Tibial nerve (tissue), 4 donors: ENCODE data around the gene PVRIG. TPM values are rescaled to one million over a fixed set of nuclear protein-coding genes. Genes with fewer than 3 reads are reported as not detected.
"Not testable (repeated sequence)": the region's sequence is repeated elsewhere in the genome, so short reads cannot be mapped to it uniquely, and the experiment has no call there.

Experiments used
- DNase-seq, 2 donors: peaks; one replicate each; pipeline ENCODE4 v3.0.0-alpha.2; 2019; ENCODE audit warnings: low spot score in 2 of 2
- H3K27ac ChIP-seq, 4 donors: fragments of 200-600 bp; sonication (generic) in 3 of 4; one replicate each; pipeline ENCODE4 v1.5.1; 2017 to 2019; ENCODE audit warnings: mild to moderate bottlenecking in 1 of 4
- H3K27me3 ChIP-seq, 2 donors: fragments of 200-600 bp; sonication (generic) in 1 of 2; one replicate each; pipeline versions ENCODE4 v1.5.1 to v1.6.0; 2017 to 2019
- H3K36me3 ChIP-seq, 3 donors: fragments of 200-600 bp; sonication (generic); one replicate each; pipeline ENCODE4 v1.5.1; 2018 to 2019
- H3K4me1 ChIP-seq, 4 donors: fragments of 200-600 bp; sonication (generic) in 3 of 4; one replicate each; pipeline ENCODE4 v1.5.1; 2017 to 2019
- H3K4me3 ChIP-seq, 4 donors: fragments of 200-600 bp; sonication (generic) in 3 of 4; one replicate each; pipeline ENCODE4 v1.5.1; 2017 to 2019; ENCODE audit warnings: mild to moderate bottlenecking in 1 of 4, moderate library complexity in 1 of 4
- H3K9me3 ChIP-seq, 4 donors: fragments of 200-600 bp; sonication (generic) in 3 of 4; one replicate each; pipeline ENCODE4 v1.5.1; 2017 to 2019
- EP300 ChIP-seq, 2 donors: sonication (generic); formaldehyde crosslinking; IDR thresholded peaks; one replicate each; pipeline ENCODE4 v1.6.1; 2017; ENCODE audit warnings: antibody characterized with exemption in 2 of 2, mild to moderate bottlenecking in 1 of 2
- POLR2A ChIP-seq, 2 donors: fragments of 450-650 bp; IDR thresholded peaks; one replicate each; pipeline ENCODE4 v1.6.1; 2017; ENCODE audit warnings: antibody characterized with exemption in 2 of 2, mild to moderate bottlenecking in 2 of 2, moderate library complexity in 2 of 2
- WGBS, 2 donors: methylation state at CpG; one replicate each; pipeline ENCODE4 v1.1.5; 2018; 5-methylcytosine and 5-hydroxymethylcytosine counted together
- total RNA-seq, 4 donors: library from RNA; depleted of rRNA; stranded (reverse); fragments of >200 nt; gene quantifications; one replicate each; pipeline ENCODE4 v1.1.0, GENCODE V29; 2016
- TF ChIP-seq, protein P1 (sequence below), 5 experiments: fragments of 200-600 bp in 3 of 5; fragments of 450-650 bp in 2 of 5; sonication (generic) in 3 of 5; IDR thresholded peaks; one replicate each; pipeline ENCODE4 v1.5.1; 2016 to 2019; ENCODE audit warnings: antibody characterized with exemption in 5 of 5, mild to moderate bottlenecking in 3 of 5, moderate library complexity in 2 of 5

PVRIG gene
- total RNA-seq, 4 donors from 2014 or later, result 0.78 TPM; not detected in 3

DNA sequence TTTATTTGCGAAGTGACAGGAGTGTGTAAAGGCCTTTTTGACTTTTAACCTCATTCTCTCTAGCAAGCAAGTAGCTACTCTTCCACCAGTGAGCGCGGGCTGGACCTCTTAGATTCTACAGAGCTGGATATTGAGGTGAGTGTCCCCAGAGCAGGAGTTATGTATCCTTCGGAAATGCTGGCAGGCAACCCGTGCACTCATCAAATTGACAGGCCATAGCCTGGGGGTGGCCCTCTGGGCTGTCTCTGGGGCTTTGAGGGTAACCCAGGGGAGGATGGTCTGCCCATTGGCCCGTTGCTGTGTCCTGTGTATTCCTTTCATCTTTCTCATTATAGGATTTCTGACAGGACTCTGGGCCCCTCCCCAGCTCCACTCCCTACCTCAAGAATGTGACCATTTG is 6.1 kb upstream of the PVRIG start:
- H3K27ac ChIP-seq, result no peak overlapping the region
- WGBS, 2 donors, result 52 to 70% methylated on average over 6 of the region's 6 CpGs
- H3K9me3 ChIP-seq, result no peaks in the 10 kb centered on the region
- no peak overlapping the region for H3K4me3 ChIP-seq
- H3K36me3 ChIP-seq, result no peaks in the 10 kb centered on the region
- DNase-seq, result no peak
- H3K4me1 ChIP-seq, result peaks cover 0 to 18% (median 0%) of the 10 kb centered on the region in 4 donors
- H3K27me3 ChIP-seq, result no peaks in the 10 kb centered on the region
- TF ChIP-seq, protein P1, sequence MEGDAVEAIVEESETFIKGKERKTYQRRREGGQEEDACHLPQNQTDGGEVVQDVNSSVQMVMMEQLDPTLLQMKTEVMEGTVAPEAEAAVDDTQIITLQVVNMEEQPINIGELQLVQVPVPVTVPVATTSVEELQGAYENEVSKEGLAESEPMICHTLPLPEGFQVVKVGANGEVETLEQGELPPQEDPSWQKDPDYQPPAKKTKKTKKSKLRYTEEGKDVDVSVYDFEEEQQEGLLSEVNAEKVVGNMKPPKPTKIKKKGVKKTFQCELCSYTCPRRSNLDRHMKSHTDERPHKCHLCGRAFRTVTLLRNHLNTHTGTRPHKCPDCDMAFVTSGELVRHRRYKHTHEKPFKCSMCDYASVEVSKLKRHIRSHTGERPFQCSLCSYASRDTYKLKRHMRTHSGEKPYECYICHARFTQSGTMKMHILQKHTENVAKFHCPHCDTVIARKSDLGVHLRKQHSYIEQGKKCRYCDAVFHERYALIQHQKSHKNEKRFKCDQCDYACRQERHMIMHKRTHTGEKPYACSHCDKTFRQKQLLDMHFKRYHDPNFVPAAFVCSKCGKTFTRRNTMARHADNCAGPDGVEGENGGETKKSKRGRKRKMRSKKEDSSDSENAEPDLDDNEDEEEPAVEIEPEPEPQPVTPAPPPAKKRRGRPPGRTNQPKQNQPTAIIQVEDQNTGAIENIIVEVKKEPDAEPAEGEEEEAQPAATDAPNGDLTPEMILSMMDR (IDR thresholded peaks at IDR 0.05), result no peak
- no peak for TF ChIP-seq POLR2A (IDR thresholded peaks at IDR 0.05)
- no peak for TF ChIP-seq EP300 (IDR thresholded peaks at IDR 0.05)

GRCh38 chr7:100214356-100214755 is 5.4 kb upstream of the PVRIG start:
- not testable (repeated sequence) for H3K9me3 ChIP-seq, H3K36me3 ChIP-seq, H3K27ac ChIP-seq, DNase-seq, H3K27me3 ChIP-seq, H3K4me3 ChIP-seq
- H3K4me1 ChIP-seq, result peaks cover 0 to 18% (median 0%) of the 10 kb centered on the region in 4 donors
- 78 to 80% methylated on average over 5 of the region's 5 CpGs for WGBS, 2 donors

DNA sequence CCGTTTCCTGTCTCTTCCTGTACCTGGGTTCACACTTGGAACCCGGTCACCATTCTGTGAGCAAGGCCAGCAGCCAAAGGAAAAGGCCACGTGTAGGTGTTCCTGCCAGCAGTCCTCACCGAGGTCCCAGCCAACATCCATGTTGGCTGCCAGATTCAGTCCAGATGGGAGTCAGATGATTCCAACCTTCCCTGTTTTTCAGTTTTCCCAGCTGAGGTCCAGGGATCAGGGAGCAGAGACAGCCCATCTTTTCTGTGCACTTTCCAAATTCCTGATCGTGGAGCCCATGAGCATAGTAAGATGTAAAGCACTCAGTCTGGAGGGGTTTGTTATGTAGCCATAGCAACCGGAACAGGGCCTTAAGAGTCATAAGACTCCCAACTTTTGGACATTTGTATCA is 3.9 kb upstream of the PVRIG start:
- no peak overlapping the region for H3K4me3 ChIP-seq
- no peaks in the 10 kb centered on the region for H3K27me3 ChIP-seq
- no peaks in the 10 kb centered on the region for H3K9me3 ChIP-seq
- TF ChIP-seq, protein P1 (IDR thresholded peaks at IDR 0.05), result no peak
- TF ChIP-seq POLR2A (IDR thresholded peaks at IDR 0.05) (no peak), EP300 (IDR thresholded peaks at IDR 0.05) (peak in 1 of 2 donors; percentile 29)
- peaks cover 0 to 18% (median 0%) of the 10 kb centered on the region in 4 donors for H3K4me1 ChIP-seq
- H3K27ac ChIP-seq, result no peak overlapping the region
- peaks cover 0 to 19% (median 0%) of the 10 kb centered on the region in 3 donors for H3K36me3 ChIP-seq
- peak in 1 of 2 donors; percentile 38 for DNase-seq
- 47 to 58% methylated on average over 6 of the region's 6 CpGs for WGBS, 2 donors

DNA sequence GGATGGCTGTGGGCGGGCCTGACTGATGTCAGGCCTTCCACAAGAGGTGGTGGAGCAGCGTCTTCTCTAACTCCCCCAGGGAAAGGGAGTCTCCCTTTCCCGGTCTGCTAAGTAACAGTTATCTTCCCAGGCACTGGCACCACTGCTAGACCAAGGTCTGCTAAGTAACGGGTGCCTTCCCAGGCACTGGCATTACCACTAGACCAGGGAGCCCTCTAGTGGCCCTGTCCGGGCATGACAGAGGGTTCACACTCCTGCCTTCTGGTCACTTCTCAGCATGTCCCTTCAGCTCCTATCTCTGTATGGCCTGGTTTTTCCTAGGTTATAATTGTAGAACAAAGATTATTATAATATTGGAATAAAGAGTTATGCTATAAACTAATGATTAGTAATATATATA is 1.8 kb upstream of the PVRIG start:
- TF ChIP-seq, protein P1 (IDR thresholded peaks at IDR 0.05), result peak in 4 of 5 experiments; percentile 27 to 56 (median 44)
- not testable (repeated sequence) for H3K9me3 ChIP-seq, H3K27me3 ChIP-seq, H3K27ac ChIP-seq, H3K4me3 ChIP-seq
- peak; percentile 85 to 98 for DNase-seq
- Histone ChIP-seq H3K36me3 (peaks cover 0 to 39% (median 0%) of the 10 kb centered on the region in 3 donors), H3K4me1 (peaks cover 0 to 18% (median 0%) of the 10 kb centered on the region in 4 donors)
- 0% methylated on average over 1 of the region's 5 CpGs for WGBS, 2 donors

- Histone ChIP-seq H3K36me3 (peaks cover 0 to 50% (median 0%) of the 10 kb centered on the region in 3 donors), H3K27me3 (no peaks in the 10 kb centered on the region), H3K4me3 (peak overlapping the region in 1 of 4 donors; percentile 44), H3K4me1 (peaks cover 0 to 18% (median 0%) of the 10 kb centered on the region in 4 donors), H3K27ac (peak overlapping the region in 1 of 4 donors; percentile 85), H3K9me3 (no peaks in the 10 kb centered on the region)
- 75 to 84% methylated on average over 10 of the region's 10 CpGs for WGBS, 2 donors
- DNase-seq, result no peak
- TF ChIP-seq POLR2A (IDR thresholded peaks at IDR 0.05) (no peak), EP300 (IDR thresholded peaks at IDR 0.05) (no peak)
- TF ChIP-seq, protein P1 (IDR thresholded peaks at IDR 0.05), result no peak
These were observed 445 bp upstream of the PVRIG start for GRCh38 chr7:100219271-100219737.
